GM06990 (cell line): ENCODE results near the gene LRRC4B.
A peak's percentile ranks its signal among the peaks of the same experiment; 100 is the strongest.

Source experiments
- DNase-seq: peaks from one replicate; pipeline ENCODE4 v3.0.0-alpha.2; 2011; ENCODE audit not compliant: insufficient read length; ENCODE audit errors: extremely low read depth
- H3K27me3 ChIP-seq: replicated peaks from 2 replicates; pipeline ENCODE4 v1.6.0; 2011; ENCODE audit warnings: low read length; ENCODE audit not compliant: control insufficient read depth, insufficient read depth
- H3K36me3 ChIP-seq: 2 replicates; pipeline ENCODE4 v1.5.1; 2011; ENCODE audit warnings: low read length; ENCODE audit not compliant: control insufficient read depth, insufficient read depth
- H3K4me3 ChIP-seq: replicated peaks from 2 replicates; pipeline ENCODE4 v1.5.1; 2011; ENCODE audit warnings: low read depth, mild to moderate bottlenecking, control low read depth, low read length
- CTCF ChIP-seq: IDR thresholded peaks from 2 replicates; pipeline ENCODE4 v1.5.1; 2011; ENCODE audit warnings: low read length, control low read depth, mild to moderate bottlenecking, inconsistent platforms; ENCODE audit not compliant: insufficient read depth, poor library complexity, severe bottlenecking

The LRRC4B gene

GRCh38 chr19:50546527-50547221, 21.6 kb downstream of the LRRC4B start:
- no peak for TF ChIP-seq CTCF
- Histone ChIP-seq H3K36me3 (no peaks in the 10 kb centered on the region), H3K4me3 (no peak overlapping the region), H3K27me3 (no peaks in the 10 kb centered on the region)
- DNase-seq, result no peak

DNA sequence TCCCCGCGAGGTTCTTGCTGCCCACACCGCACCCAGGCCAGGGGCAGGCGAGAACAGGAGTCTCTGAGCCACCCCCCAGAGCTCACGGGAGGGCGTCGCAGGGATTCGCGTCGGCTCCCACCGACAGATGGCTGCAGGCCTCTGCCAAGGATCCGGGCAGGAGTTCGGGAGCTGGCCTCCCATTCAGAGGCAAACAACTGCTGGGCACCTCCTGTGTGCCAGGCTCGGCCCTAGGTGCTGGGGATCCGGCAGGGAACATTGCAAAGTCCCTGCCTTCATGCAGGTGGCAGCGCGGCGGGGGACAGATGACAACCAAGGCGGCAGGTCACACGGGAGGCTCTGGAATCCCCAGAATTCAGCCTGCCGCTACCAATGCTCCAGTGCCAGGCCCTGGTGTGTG, 25.3 kb downstream of the LRRC4B start:
- H3K27me3 ChIP-seq, result no peaks in the 10 kb centered on the region

DNA sequence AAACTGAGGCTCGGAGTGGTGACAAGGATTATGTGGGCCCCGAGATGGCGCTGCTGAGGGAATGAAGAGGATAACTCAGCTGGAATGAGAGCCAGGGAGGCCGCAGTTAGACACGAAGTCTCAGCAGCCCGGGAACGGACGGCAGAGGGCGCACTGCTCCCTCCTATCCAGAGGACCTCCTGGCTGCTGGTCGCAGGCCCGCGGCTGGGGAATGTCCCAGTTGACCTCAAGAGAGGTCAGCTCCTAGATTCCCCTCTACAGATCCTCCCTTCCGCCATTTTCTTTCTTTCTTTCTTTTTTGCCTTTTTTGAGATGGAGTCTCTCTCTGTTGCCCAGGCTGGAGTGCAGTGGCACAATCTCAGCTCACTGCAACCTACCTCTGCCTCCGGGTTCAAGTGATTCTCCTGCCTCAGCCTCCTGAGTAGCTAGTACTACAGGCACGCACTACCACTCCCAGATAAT, 30.4 kb downstream of the LRRC4B start:
- Histone ChIP-seq H3K27me3 (no peaks in the 10 kb centered on the region), H3K36me3 (no peaks in the 10 kb centered on the region), H3K4me3 (no peak overlapping the region)
- peak; percentile 69 for DNase-seq
- peak; percentile 93 for TF ChIP-seq CTCF

More for the DNA sequence above, 25.3 kb downstream of the LRRC4B start:
- Histone ChIP-seq H3K4me3 (no peak overlapping the region), H3K36me3 (no peaks in the 10 kb centered on the region)
- TF ChIP-seq CTCF, result no peak
- DNase-seq, result no peak

- TF ChIP-seq CTCF, result no peak
- no peaks in the 10 kb centered on the region for H3K27me3 ChIP-seq
- DNase-seq, result no peak
- no peak overlapping the region for H3K4me3 ChIP-seq
- H3K36me3 ChIP-seq, result no peaks in the 10 kb centered on the region
These were observed 30.9 kb downstream of the LRRC4B start for GRCh38 chr19:50537306-50537685.

DNA sequence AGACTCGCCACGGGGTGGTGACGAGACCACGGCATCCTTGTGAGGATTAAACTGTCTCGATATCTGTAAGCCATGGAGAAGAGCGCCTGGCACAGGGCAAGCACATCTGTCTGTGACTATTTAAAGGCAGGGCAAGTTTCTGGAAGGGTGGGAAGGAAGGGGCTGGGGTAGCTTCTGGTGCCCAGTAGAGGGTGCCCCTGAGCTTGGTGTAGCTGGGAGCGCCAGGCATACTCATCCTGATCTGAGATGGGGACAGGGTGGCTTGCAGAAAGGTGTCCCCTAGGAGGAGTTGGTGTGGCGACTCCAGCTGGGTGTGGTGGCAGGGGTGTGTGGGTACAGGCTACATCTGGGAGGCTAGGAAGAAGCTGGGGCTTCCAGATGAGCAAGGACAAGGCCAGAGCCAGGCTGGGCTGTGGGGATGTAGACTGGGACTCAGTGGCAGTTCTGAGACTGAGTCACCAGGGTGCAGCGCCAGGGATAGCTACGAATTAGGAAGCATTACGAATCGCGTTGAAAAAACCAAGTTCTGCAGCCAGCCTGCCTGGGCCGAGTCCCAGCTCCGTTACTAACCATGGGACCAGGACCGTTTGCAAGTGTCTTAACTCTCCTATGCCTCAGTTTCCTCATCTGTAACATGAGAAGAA, 31.5 kb downstream of the LRRC4B start:
- H3K27me3 ChIP-seq, result no peaks in the 10 kb centered on the region
- DNase-seq, result no peak
- no peaks in the 10 kb centered on the region for H3K36me3 ChIP-seq
- no peak overlapping the region for H3K4me3 ChIP-seq
- peak; percentile 13 for TF ChIP-seq CTCF
